Mucosa of descending colon (tissue), 3 donors: ENCODE measurements around the gene LSM3. TPM values are rescaled to one million over a fixed set of nuclear protein-coding genes. Genes with fewer than 3 reads are reported as not detected.
A peak's percentile ranks its signal among the peaks of the same experiment; 100 is the strongest.
"Not testable (repeated sequence)": the region's sequence is repeated elsewhere in the genome, so short reads cannot be mapped to it uniquely, and the experiment has no call there.

Experiments
- ATAC-seq: fragments of 200-7000 bp; cut with Tn5 transposase; one replicate; pipeline ENCODE4 v1.9.1; 2020; ENCODE audit warnings: mild to moderate bottlenecking, moderate library complexity
- DNase-seq, 3 donors: peaks; one replicate each; pipeline ENCODE4 v3.0.0-alpha.2; 2020
- H3K36me3 ChIP-seq: fragments of 200-600 bp; one replicate; pipeline ENCODE4 v1.8.0; 2021; ENCODE audit warnings: low read depth, mild to moderate bottlenecking
- H3K4me1 ChIP-seq: fragments of 200-600 bp; one replicate; pipeline ENCODE4 v1.8.0; 2021; ENCODE audit warnings: low read depth, mild to moderate bottlenecking
- H3K4me3 ChIP-seq: fragments of 200-600 bp; one replicate; pipeline ENCODE4 v1.8.0; 2021; ENCODE audit warnings: mild to moderate bottlenecking
- H3K9me3 ChIP-seq: fragments of 200-600 bp; one replicate; pipeline ENCODE4 v1.8.0; 2021; ENCODE audit warnings: mild to moderate bottlenecking
- intact Hi-C, 2 donors: fragments of 100-400 bp; cut with DNase I in 1 of 2; cut with micrococcal nuclease in 1 of 2; formaldehyde crosslinking; loops; one replicate each; pipeline versions ENCODE4 v1.11.0 to v1.11.1; 2022; cut with DNase I, micrococcal nuclease
- total RNA-seq, 3 donors: library from RNA; stranded (reverse); fragmentation: NEBNext Ultra II Directional in 2 of 3; extraction: Animal tissue kit (Norgen Biotek cat#: 25700) in 2 of 3; gene quantifications; one replicate each; pipeline versions ENCODE4 v1.2.1 to v1.2.4, GENCODE V29; 2021 to 2023
- TF ChIP-seq, protein P1 (sequence below): fragments of 200-600 bp; IDR thresholded peaks from one replicate; pipeline ENCODE4 v1.8.0; 2022; ENCODE audit warnings: antibody characterized with exemption, mild to moderate bottlenecking
- donor health status: DM: no; HTN: no; CAD: no; lungs with moderate emphysema.
- donor health status: DM: no; HTN: no; CAD: no.
- donor health status: DM: no; HTN: yes; CAD: no.

The LSM3 gene
- total RNA-seq, 3 donors from 2014 or later, result 8.3 to 13.1 (median 9.8) TPM

DNA sequence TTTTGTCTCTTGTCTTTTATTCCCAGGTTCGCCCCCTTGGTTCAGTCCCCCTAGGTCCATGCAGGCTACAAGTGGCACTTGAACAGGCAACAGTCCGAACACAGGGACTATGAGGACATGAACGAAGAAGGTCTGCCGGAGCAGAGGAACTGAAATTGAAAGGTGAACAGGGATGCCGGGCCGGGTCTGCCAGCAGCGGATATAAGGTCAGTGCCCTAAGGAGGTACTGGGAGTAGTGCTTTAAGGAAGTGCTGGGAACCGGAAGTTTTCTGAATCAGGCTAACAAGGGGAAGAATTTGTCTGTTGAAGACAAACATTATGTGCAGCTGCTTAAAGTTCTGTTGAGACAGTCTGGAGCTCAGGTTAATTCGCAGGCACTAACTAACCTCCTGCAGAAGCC is 46.8 kb downstream of the LSM3 start:
- ATAC-seq (peak; percentile 83), DNase-seq (peak; percentile 55 to 64 (median 57))
- Histone ChIP-seq H3K4me1 (peaks cover 30% of the 10 kb centered on the region), H3K36me3 (no peaks in the 10 kb centered on the region), H3K9me3 (peaks cover 7% of the 10 kb centered on the region), H3K4me3 (no peak overlapping the region)
- intact Hi-C loops, result no loop called here
- TF ChIP-seq, protein P1, sequence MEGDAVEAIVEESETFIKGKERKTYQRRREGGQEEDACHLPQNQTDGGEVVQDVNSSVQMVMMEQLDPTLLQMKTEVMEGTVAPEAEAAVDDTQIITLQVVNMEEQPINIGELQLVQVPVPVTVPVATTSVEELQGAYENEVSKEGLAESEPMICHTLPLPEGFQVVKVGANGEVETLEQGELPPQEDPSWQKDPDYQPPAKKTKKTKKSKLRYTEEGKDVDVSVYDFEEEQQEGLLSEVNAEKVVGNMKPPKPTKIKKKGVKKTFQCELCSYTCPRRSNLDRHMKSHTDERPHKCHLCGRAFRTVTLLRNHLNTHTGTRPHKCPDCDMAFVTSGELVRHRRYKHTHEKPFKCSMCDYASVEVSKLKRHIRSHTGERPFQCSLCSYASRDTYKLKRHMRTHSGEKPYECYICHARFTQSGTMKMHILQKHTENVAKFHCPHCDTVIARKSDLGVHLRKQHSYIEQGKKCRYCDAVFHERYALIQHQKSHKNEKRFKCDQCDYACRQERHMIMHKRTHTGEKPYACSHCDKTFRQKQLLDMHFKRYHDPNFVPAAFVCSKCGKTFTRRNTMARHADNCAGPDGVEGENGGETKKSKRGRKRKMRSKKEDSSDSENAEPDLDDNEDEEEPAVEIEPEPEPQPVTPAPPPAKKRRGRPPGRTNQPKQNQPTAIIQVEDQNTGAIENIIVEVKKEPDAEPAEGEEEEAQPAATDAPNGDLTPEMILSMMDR, result no peak

DNA sequence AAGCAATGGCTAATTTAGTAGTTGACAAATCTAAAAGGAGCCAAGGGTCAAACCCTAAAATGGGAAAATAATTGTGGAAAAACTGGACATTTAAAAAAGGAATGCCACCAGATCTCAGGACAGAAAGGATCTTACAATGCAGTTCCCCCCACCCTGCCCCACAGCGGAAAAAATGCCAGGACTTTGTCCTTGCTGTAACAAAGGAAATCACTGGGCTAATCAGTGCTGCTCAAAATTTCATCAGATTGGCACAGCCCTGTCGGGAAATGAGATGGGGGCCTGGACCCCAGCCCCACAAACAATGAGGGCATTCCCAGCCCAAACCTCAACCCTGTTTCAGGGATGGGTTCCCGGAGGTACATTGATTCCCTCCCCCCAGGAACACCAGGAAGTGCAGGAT is 47.7 kb downstream of the LSM3 start:
- peak in 1 of 3 donors; percentile 51 for DNase-seq
- H3K36me3 ChIP-seq, H3K4me3 ChIP-seq, H3K9me3 ChIP-seq, intact Hi-C loops: not testable (repeated sequence)
- H3K4me1 ChIP-seq, result peaks cover 30% of the 10 kb centered on the region
- ATAC-seq, result peak; percentile 27

DNA sequence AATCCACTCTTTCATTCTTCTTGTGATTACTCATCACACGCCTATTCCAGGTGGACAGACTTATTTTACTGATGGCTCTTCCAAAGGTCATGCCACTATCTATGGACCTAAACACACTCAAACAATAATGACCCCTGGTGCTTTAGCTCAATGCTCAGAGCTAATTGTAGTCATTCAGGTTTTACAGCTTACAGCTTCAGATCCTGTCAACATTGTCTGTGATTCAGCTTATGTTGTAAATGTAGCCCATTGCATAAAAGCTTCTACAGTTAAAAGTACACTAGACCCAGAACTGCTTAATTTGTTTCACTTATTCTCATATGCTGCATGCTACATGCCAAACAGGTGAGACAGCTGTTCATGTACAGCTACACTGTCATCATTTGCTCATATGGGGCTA is 49.2 kb downstream of the LSM3 start:
- DNase-seq (no peak), ATAC-seq (peak; percentile 88)
- H3K4me1 ChIP-seq, result peaks cover 32% of the 10 kb centered on the region
- H3K36me3 ChIP-seq, result no peaks in the 10 kb centered on the region
- intact Hi-C loops, result no loop called here
- TF ChIP-seq, protein P1, result no peak
- H3K9me3 ChIP-seq, result no peaks in the 10 kb centered on the region
- H3K4me3 ChIP-seq, result no peak overlapping the region

DNA sequence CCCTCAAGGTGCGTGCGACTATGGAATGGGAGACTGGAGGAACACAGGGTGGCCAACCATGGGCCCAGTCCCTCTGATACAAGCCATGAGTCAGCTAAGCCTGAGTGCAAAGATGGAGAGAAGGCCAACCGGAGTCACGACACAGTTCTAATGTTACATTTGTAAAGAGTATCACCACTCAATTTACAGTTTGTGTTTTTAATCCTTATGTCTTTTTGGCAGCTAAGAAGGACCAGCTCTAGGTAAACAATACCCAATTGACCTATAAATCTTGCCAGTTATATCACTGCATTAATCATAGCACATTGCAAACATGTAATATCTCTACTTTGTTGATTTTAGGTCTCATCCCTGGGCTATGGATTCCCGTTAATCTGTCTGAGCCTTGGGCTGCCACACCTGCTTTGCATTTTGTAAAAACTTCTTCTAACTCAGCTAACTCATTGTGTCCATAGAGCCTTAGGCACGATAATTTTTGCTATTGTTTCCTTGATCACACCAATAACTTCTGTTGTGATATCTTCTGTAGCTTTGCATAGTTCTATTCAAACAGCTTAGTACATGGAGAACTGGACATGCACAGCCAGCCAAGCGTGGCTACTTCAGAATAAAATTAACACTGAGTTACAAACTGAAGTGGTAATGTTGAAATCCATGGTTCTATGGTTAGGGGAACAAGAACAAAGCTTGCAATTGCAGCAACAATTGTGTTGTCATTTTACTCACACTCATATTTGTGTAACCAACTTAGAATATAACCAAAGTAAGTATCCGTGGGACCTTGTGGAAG is 50.3 kb downstream of the LSM3 start:
- peaks cover 32% of the 10 kb centered on the region for H3K4me1 ChIP-seq
- no peak for DNase-seq
- no peak for ATAC-seq
- H3K9me3 ChIP-seq, result no peaks in the 10 kb centered on the region
- H3K4me3 ChIP-seq, result no peak overlapping the region
- H3K36me3 ChIP-seq, result no peaks in the 10 kb centered on the region
- TF ChIP-seq, protein P1, result no peak
- intact Hi-C loops, result no loop called here

DNA sequence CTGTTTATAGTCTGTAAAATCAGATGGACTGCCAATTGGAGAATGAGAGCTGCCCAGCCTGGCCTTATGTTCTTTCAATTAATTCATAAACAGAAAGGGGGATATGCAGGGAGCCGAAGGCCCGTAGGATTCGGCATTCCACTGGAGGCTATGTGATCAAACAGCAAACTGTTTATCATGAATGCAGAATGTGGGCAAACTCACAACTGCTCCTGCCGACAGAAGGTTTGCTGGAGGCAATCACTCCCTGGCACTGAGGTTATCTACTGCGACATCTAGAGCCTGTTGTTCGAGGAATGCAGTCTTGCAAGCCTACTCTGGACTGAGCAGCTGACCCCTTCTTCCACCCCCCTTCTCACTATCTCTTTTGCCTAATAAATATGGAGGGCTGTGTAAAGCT is 51.1 kb downstream of the LSM3 start:
- H3K4me3 ChIP-seq, H3K36me3 ChIP-seq, H3K9me3 ChIP-seq, ATAC-seq, intact Hi-C loops, DNase-seq: not testable (repeated sequence)
- H3K4me1 ChIP-seq, result peaks cover 32% of the 10 kb centered on the region

DNA sequence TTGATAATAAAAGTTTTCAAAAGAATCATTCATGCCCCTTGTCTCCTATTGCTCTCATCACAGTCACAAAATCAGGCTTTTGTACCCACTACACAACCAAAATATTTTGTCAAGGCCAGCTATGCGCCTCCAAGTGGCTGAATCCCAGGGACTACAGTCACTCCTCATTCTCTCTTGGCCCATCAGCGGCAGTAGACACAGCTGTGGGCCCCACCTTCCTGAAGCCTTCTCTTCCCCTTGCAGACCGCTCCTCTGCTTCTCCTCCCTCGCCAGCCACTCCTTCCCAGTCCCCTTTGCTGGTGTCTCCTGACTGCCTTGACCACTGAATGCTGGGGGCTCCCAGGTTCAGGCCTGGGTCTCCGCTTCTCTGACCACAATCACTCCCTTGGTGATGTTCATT is 52.1 kb downstream of the LSM3 start:
- Histone ChIP-seq H3K36me3 (no peaks in the 10 kb centered on the region), H3K4me3 (no peak overlapping the region), H3K9me3 (no peaks in the 10 kb centered on the region), H3K4me1 (peaks cover 31% of the 10 kb centered on the region)
- TF ChIP-seq, protein P1, result no peak
- intact Hi-C loops, result no loop called here
- ATAC-seq (no peak), DNase-seq (no peak)
